NCI-H2227 treated with DMSO at 0.1 percent for 48 hours (cell line): ENCODE data around the gene NAA10.

Source experiments
- DNase-seq: peaks from one replicate; lab custom pipeline; 2025; lab: John Stamatoyannopoulos, UW

NAA10 gene

GRCh38 chrX:153966841-153967535, 32.2 kb upstream of the NAA10 start:
- no peak for DNase-seq

GRCh38 chrX:153966283-153966688, 31.4 kb upstream of the NAA10 start:
- DNase-seq = no peak

GRCh38 chrX:153965406-153965805, 30.6 kb upstream of the NAA10 start:
- DNase-seq = no peak

- no peak for DNase-seq
Observed at GRCh38 chrX:153964105-153964504, 29.3 kb upstream of the NAA10 start.

GRCh38 chrX:153963546-153963945, 28.7 kb upstream of the NAA10 start:
- no peak for DNase-seq

GRCh38 chrX:153961292-153961691, 26.5 kb upstream of the NAA10 start:
- no peak for DNase-seq

GRCh38 chrX:153960786-153961185, 25.9 kb upstream of the NAA10 start:
- no peak for DNase-seq

- no peak for DNase-seq
Observed at GRCh38 chrX:153960077-153960476, 25.2 kb upstream of the NAA10 start.

GRCh38 chrX:153959649-153960048, 24.8 kb upstream of the NAA10 start:
- DNase-seq = no peak

GRCh38 chrX:153958605-153959004, 23.8 kb upstream of the NAA10 start:
- DNase-seq = no peak

GRCh38 chrX:153957224-153957623, 22.4 kb upstream of the NAA10 start:
- DNase-seq = no peak

GRCh38 chrX:153956044-153956907, 21.4 kb upstream of the NAA10 start:
- DNase-seq = no peak

GRCh38 chrX:153955228-153955732, 20.4 kb upstream of the NAA10 start:
- DNase-seq = no peak

GRCh38 chrX:153954558-153955227, 19.9 kb upstream of the NAA10 start:
- DNase-seq = no peak

- no peak for DNase-seq
Observed at GRCh38 chrX:153953892-153954557, 19.2 kb upstream of the NAA10 start.

- peak; percentile 53 for DNase-seq
Observed at GRCh38 chrX:153953342-153953830, 18.5 kb upstream of the NAA10 start.

- no peak for DNase-seq
Observed at GRCh38 chrX:153952373-153953026, 17.7 kb upstream of the NAA10 start.

GRCh38 chrX:153951683-153952372, 17.0 kb upstream of the NAA10 start:
- DNase-seq = no peak

- no peak for DNase-seq
Observed at GRCh38 chrX:153950127-153950526, 15.3 kb upstream of the NAA10 start.
